H9 (cell line): ENCODE results near the gene UBE2D2. TPM values are rescaled to one million over a fixed set of nuclear protein-coding genes. Genes with fewer than 3 reads are reported as not detected.
"Not testable (repeated sequence)": the region's sequence is repeated elsewhere in the genome, so short reads cannot be mapped to it uniquely, and the experiment has no call there.

Experiments
- DNase-seq: peaks from one replicate; pipeline ENCODE4 v3.0.0-alpha.2; 2017
- H2AFZ ChIP-seq: one replicate; pipeline ENCODE4 v1.6.1; 2013; ENCODE audit warnings: mild to moderate bottlenecking, low read length, control low read depth, moderate library complexity
- H2AK5ac ChIP-seq: 2 replicates; pipeline ENCODE4 v1.6.1; 2013; ENCODE audit warnings: low read length, control low read depth, mixed read lengths; ENCODE audit not compliant: insufficient read length
- H2BK120ac ChIP-seq: one replicate; pipeline ENCODE4 v1.6.1; 2013; ENCODE audit warnings: low read depth, mild to moderate bottlenecking, low read length, control low read depth, inconsistent platforms; ENCODE audit not compliant: poor library complexity, severe bottlenecking
- H2BK12ac ChIP-seq: 2 replicates; pipeline ENCODE4 v1.6.1; 2013; ENCODE audit warnings: low read length, control low read depth, mixed read lengths, low read depth; ENCODE audit not compliant: insufficient read length
- H2BK15ac ChIP-seq: 2 replicates; pipeline ENCODE4 v1.6.1; 2013; ENCODE audit warnings: low read depth, low read length, control low read depth
- H2BK20ac ChIP-seq: one replicate; pipeline ENCODE4 v1.6.1; 2013; ENCODE audit warnings: low read depth, mild to moderate bottlenecking, low read length, control low read depth, inconsistent platforms; ENCODE audit not compliant: poor library complexity, severe bottlenecking
- H2BK5ac ChIP-seq: 2 replicates; pipeline ENCODE4 v1.6.1; 2013; ENCODE audit warnings: low read length, control low read depth, mixed read lengths; ENCODE audit not compliant: insufficient read length
- H3K14ac ChIP-seq: 2 replicates; pipeline ENCODE4 v1.6.1; 2013; ENCODE audit warnings: low read length, control low read depth; ENCODE audit not compliant: insufficient read depth
- H3K18ac ChIP-seq: 2 replicates; pipeline ENCODE4 v1.6.1; 2013; ENCODE audit warnings: low read depth, mild to moderate bottlenecking, mixed read lengths, low read length, control low read depth; ENCODE audit not compliant: insufficient read length
- H3K23ac ChIP-seq: 2 replicates; pipeline ENCODE4 v1.6.1; 2013; ENCODE audit warnings: low read length, control low read depth, mixed read lengths, low read depth; ENCODE audit not compliant: insufficient read length
- H3K23me2 ChIP-seq: 2 replicates; pipeline ENCODE4 v1.6.1; 2013; ENCODE audit warnings: low read depth, mild to moderate bottlenecking, mixed read lengths, low read length, control low read depth; ENCODE audit not compliant: insufficient read length, poor library complexity, severe bottlenecking
- H3K27ac ChIP-seq: 2 replicates; pipeline ENCODE4 v1.5.1; 2013; ENCODE audit warnings: low read length, control low read depth, mixed read lengths, low read depth; ENCODE audit not compliant: insufficient read length
- H3K27me3 ChIP-seq: 2 replicates; pipeline ENCODE4 v1.6.1; 2013; ENCODE audit warnings: low read length, control low read depth, inconsistent platforms; ENCODE audit not compliant: insufficient read depth
- H3K4ac ChIP-seq: 2 replicates; pipeline ENCODE4 v1.6.1; 2013; ENCODE audit warnings: low read depth, mild to moderate bottlenecking, control low read depth, inconsistent platforms, low read length, moderate library complexity
- H3K4me1 ChIP-seq: 2 replicates; pipeline ENCODE4 v1.6.1; 2013; ENCODE audit warnings: low read length, control low read depth, inconsistent platforms; ENCODE audit not compliant: insufficient read depth
- H3K4me2 ChIP-seq: 2 replicates; pipeline ENCODE4 v1.6.1; 2013; ENCODE audit warnings: low read length, control low read depth, mixed read lengths; ENCODE audit not compliant: insufficient read length, insufficient read depth
- H3K56ac ChIP-seq: 2 replicates; pipeline ENCODE4 v1.6.1; 2013; ENCODE audit warnings: low read depth, mild to moderate bottlenecking, mixed read lengths, low read length, control low read depth; ENCODE audit not compliant: insufficient read length
- H3K79me1 ChIP-seq: 2 replicates; pipeline ENCODE4 v1.6.1; 2013; ENCODE audit warnings: low read depth, mild to moderate bottlenecking, moderate library complexity, low read length, control low read depth, inconsistent platforms; ENCODE audit not compliant: insufficient read depth, poor library complexity, severe bottlenecking
- H3K79me2 ChIP-seq: 2 replicates; pipeline ENCODE4 v1.6.1; 2013; ENCODE audit warnings: low read length, control low read depth, inconsistent platforms; ENCODE audit not compliant: insufficient read depth
- H3K9ac ChIP-seq: 2 replicates; pipeline ENCODE4 v1.6.1; 2013; ENCODE audit warnings: low read length, control low read depth, mixed read lengths; ENCODE audit not compliant: insufficient read length; ENCODE audit errors: extremely low read depth
- H3K9me3 ChIP-seq: one replicate; pipeline ENCODE4 v1.6.1; 2013; ENCODE audit warnings: low read depth, low read length, inconsistent platforms; ENCODE audit not compliant: control insufficient read depth
- H3T11ph ChIP-seq: one replicate; pipeline ENCODE4 v1.6.1; 2013; ENCODE audit warnings: mild to moderate bottlenecking, low read length, control low read depth, inconsistent platforms
- H4K20me1 ChIP-seq: one replicate; pipeline ENCODE4 v1.6.1; 2013; ENCODE audit not compliant: control insufficient read depth, insufficient read length, insufficient read depth
- H4K5ac ChIP-seq: 2 replicates; pipeline ENCODE4 v1.6.1; 2013; ENCODE audit warnings: low read depth, mild to moderate bottlenecking, mixed read lengths, low read length, control low read depth; ENCODE audit not compliant: insufficient read length
- H4K8ac ChIP-seq: replicated peaks from 2 replicates; pipeline ENCODE4 v1.6.1; 2013; ENCODE audit warnings: low read length, control low read depth, mixed read lengths, low read depth; ENCODE audit not compliant: insufficient read length
- H4K91ac ChIP-seq: 2 replicates; pipeline ENCODE4 v1.6.1; 2013; ENCODE audit warnings: low read depth, mild to moderate bottlenecking, moderate library complexity, mixed read lengths, low read length, control low read depth; ENCODE audit not compliant: insufficient read length
- H3K27ac Mint-ChIP-seq, 3 experiments: 2 replicates in 2 of 3; 3 replicates in 1 of 3; pipeline ENCODE4 v1.8.0; 2020 to 2021; ENCODE audit warnings: mixed read lengths in 3 of 3, mild to moderate bottlenecking in 1 of 3, moderate library complexity in 1 of 3
- H3K27me3 Mint-ChIP-seq: 2 replicates; pipeline ENCODE4 v1.8.0; 2021; ENCODE audit warnings: low read depth, mild to moderate bottlenecking, moderate library complexity, mixed read lengths
- H3K36me3 Mint-ChIP-seq, 3 experiments: 2 replicates in 2 of 3; 3 replicates in 1 of 3; pipeline ENCODE4 v1.8.0; 2020 to 2021; ENCODE audit warnings: low read depth in 3 of 3, mixed read lengths in 3 of 3; ENCODE audit not compliant: insufficient read depth in 1 of 3
- H3K4me1 Mint-ChIP-seq, 2 experiments: 2 replicates each; pipeline ENCODE4 v1.8.0; 2020; ENCODE audit warnings: mixed read lengths in 2 of 2
- H3K4me3 Mint-ChIP-seq, 2 experiments: 2 replicates in 1 of 2; 3 replicates in 1 of 2; pipeline ENCODE4 v1.8.0; 2020 to 2021; ENCODE audit warnings: mild to moderate bottlenecking in 2 of 2, mixed read lengths in 2 of 2, moderate library complexity in 1 of 2
- H3K9me3 Mint-ChIP-seq, 2 experiments: 2 replicates in 1 of 2; 3 replicates in 1 of 2; pipeline ENCODE4 v1.8.0; 2020; ENCODE audit warnings: mild to moderate bottlenecking in 2 of 2, mixed read lengths in 2 of 2, moderate library complexity in 1 of 2
- whole genome bisulfite sequencing: extraction: QIAGEN DNeasy Blood & Tissue Kit; methylation state at CpG from one replicate; pipeline ENCODE4 v1.1.7; 2013; ENCODE audit warnings: missing lambda C conversion rate, low lambda C conversion rate, mixed read lengths; ENCODE audit not compliant: insufficient read length; ENCODE audit errors: extremely low coverage; 5-methylcytosine and 5-hydroxymethylcytosine counted together
- total RNA-seq: library from RNA; stranded (reverse); gene quantifications from 2 replicates; pipeline ENCODE4 v1.2.1, GENCODE V29; 2021
- TF ChIP-seq, protein P1 (sequence below): fragments of 200-600 bp; sonication (generic); conservative IDR thresholded peaks from 3 replicates; pipeline ENCODE4 v1.8.0; 2021; ENCODE audit warnings: antibody characterized with exemption, mild to moderate bottlenecking

UBE2D2 gene
- total RNA-seq, 1 experiment from 2014 or later, result 236 TPM

DNA sequence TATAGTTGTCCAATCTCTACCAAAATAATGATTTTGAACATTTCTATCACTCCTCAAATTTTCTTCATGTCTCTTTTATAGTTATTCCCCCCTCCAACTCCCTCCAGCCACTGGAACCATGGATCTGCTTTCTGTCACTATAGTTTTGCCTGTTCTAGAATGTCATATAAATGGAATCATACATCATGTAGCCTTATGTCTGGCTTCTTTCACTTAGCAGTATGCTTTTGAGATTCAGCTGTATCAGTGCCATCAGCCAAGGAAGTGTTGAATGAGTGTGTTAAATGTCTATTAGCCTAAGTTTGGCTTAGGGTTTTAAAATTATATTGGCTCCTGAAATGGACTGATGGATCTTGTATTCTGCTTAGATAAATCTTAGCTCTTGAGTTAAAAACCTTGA, 36.0 kb downstream of the UBE2D2 start:
- no peak overlapping the region; a peak in 1 of 7 replicates for H3K27ac Mint-ChIP-seq
- H2BK12ac ChIP-seq, result no peak overlapping the region
- H3K79me2 ChIP-seq, result peaks cover 7% of the 10 kb centered on the region; the same call in 1 of the 2 replicates
- H3K27me3 Mint-ChIP-seq, result no peaks in the 10 kb centered on the region
- no peak overlapping the region for H3K56ac ChIP-seq
- H3K23me2 ChIP-seq, result no peaks in the 10 kb centered on the region
- no peak overlapping the region for H3T11ph ChIP-seq
- peaks cover 11% of the 10 kb centered on the region for H3K79me1 ChIP-seq
- no peak overlapping the region for H3K18ac ChIP-seq
- H3K36me3 Mint-ChIP-seq, result peaks cover 13 to 38% (median 29%) of the 10 kb centered on the region in 3 experiments
- H3K23ac ChIP-seq, result no peak overlapping the region
- H4K91ac ChIP-seq, result no peak overlapping the region
- no peaks in the 10 kb centered on the region for H3K9me3 Mint-ChIP-seq
- peaks cover 2% of the 10 kb centered on the region for H3K4me1 ChIP-seq
- no peak overlapping the region for H3K4ac ChIP-seq
- H4K20me1 ChIP-seq, result no peaks in the 10 kb centered on the region
- no peaks in the 10 kb centered on the region for H3K27me3 ChIP-seq
- H3K9ac ChIP-seq, result no peak overlapping the region
- TF ChIP-seq, protein P1, sequence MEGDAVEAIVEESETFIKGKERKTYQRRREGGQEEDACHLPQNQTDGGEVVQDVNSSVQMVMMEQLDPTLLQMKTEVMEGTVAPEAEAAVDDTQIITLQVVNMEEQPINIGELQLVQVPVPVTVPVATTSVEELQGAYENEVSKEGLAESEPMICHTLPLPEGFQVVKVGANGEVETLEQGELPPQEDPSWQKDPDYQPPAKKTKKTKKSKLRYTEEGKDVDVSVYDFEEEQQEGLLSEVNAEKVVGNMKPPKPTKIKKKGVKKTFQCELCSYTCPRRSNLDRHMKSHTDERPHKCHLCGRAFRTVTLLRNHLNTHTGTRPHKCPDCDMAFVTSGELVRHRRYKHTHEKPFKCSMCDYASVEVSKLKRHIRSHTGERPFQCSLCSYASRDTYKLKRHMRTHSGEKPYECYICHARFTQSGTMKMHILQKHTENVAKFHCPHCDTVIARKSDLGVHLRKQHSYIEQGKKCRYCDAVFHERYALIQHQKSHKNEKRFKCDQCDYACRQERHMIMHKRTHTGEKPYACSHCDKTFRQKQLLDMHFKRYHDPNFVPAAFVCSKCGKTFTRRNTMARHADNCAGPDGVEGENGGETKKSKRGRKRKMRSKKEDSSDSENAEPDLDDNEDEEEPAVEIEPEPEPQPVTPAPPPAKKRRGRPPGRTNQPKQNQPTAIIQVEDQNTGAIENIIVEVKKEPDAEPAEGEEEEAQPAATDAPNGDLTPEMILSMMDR, result no peak
- no peak overlapping the region for H3K14ac ChIP-seq
- H2AFZ ChIP-seq, result no peak overlapping the region
- H3K4me2 ChIP-seq, result no peak overlapping the region
- H2AK5ac ChIP-seq, result no peak overlapping the region
- H4K5ac ChIP-seq, result no peak overlapping the region
- no peak overlapping the region for H3K4me3 Mint-ChIP-seq
- H2BK5ac ChIP-seq, result no peak overlapping the region
- peaks cover 3 to 5% of the 10 kb centered on the region in 2 experiments for H3K4me1 Mint-ChIP-seq
- DNase-seq, result no peak
- H2BK20ac ChIP-seq, result no peak overlapping the region
- H2BK120ac ChIP-seq, result no peak overlapping the region
- H3K27ac ChIP-seq, result no peak overlapping the region
- H3K9me3 ChIP-seq, result no peaks in the 10 kb centered on the region
- H2BK15ac ChIP-seq, result no peak overlapping the region
- no peak overlapping the region for H4K8ac ChIP-seq

DNA sequence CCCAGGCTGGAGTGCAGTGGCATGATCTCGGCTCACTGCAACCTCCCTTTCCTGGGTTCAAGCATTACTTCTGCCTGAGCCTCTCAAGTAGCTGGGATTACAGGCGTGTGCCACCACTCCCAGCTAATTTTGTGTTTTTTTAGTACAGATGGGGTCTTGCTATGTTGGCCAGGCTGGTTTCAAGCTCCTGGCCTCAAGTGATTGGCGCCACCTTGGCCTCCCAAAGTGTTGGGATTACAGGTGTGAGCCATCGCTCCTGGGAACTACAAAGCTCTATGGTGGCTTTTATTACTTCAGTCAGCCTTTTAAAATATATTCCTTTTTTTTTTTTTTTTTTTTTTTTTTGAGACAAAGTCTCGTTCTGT, 37.4 kb downstream of the UBE2D2 start:
- H3K9me3 ChIP-seq, H3K56ac ChIP-seq, H2BK20ac ChIP-seq, H3K4me3 Mint-ChIP-seq, H3K27me3 ChIP-seq, H3K4me1 Mint-ChIP-seq, H3K27me3 Mint-ChIP-seq, H3K4me2 ChIP-seq, H3K23ac ChIP-seq, H3K4ac ChIP-seq, H3K4me1 ChIP-seq, H4K91ac ChIP-seq, H3K27ac ChIP-seq, H3T11ph ChIP-seq, H3K9ac ChIP-seq, H3K14ac ChIP-seq, DNase-seq, H2BK120ac ChIP-seq, H2BK15ac ChIP-seq, H3K9me3 Mint-ChIP-seq, H2BK12ac ChIP-seq, H4K5ac ChIP-seq, H2AFZ ChIP-seq, H3K18ac ChIP-seq, H3K79me2 ChIP-seq, H4K8ac ChIP-seq, H3K23me2 ChIP-seq, H2BK5ac ChIP-seq, H2AK5ac ChIP-seq, H4K20me1 ChIP-seq: not testable (repeated sequence)
- WGBS, result no CpG with 5 or more reads among the region's 5 CpGs
- Mint-ChIP-seq H3K36me3 (peaks cover 22 to 49% (median 42%) of the 10 kb centered on the region in 3 experiments), H3K27ac (peak overlapping the region in 1 of 3 experiments; percentile 67; a peak in 1 of 7 replicates)
- H3K79me1 ChIP-seq, result peaks cover 15% of the 10 kb centered on the region
